Natural killer cell (primary cell): ENCODE measurements around the gene AKR1B15. TPM values are rescaled to one million over a fixed set of nuclear protein-coding genes. Genes with fewer than 3 reads are reported as not detected.
A peak's percentile ranks its signal among the peaks of the same experiment; 100 is the strongest.

Source experiments
- ATAC-seq, 3 donors: fragments of 150-1000 bp in 2 of 3; fragments of 200-7000 bp in 1 of 3; cut with Tn5 transposase; 1 replicate in 1 of 3; 2 replicates in 2 of 3; pipeline ENCODE4 v1.10.0; 2021; ENCODE audit warnings: mild to moderate bottlenecking in 2 of 3, moderate library complexity in 2 of 3
- DNase-seq, 2 donors: peaks; one replicate each; pipeline versions ENCODE4 v3.0.0 to v3.0.0-alpha.2; 2013 to 2021; ENCODE audit warnings: mixed read lengths in 1 of 2
- H3K27ac ChIP-seq: one replicate; pipeline ENCODE4 v1.5.1; 2013; ENCODE audit warnings: mild to moderate bottlenecking, low read length
- H3K27me3 ChIP-seq: one replicate; pipeline ENCODE4 v1.6.1; 2013; ENCODE audit warnings: low read length; ENCODE audit not compliant: control insufficient read depth, insufficient read depth
- H3K36me3 ChIP-seq: one replicate; pipeline ENCODE4 v1.6.1; 2013; ENCODE audit warnings: low read length; ENCODE audit not compliant: control insufficient read depth, insufficient read depth
- H3K4me1 ChIP-seq: one replicate; pipeline ENCODE4 v1.6.1; 2013; ENCODE audit warnings: low read length; ENCODE audit not compliant: control insufficient read depth, insufficient read depth
- H3K4me3 ChIP-seq: one replicate; pipeline ENCODE4 v1.5.1; 2013; ENCODE audit warnings: low read length
- H3K9me3 ChIP-seq: one replicate; pipeline ENCODE4 v1.6.1; 2013; ENCODE audit warnings: low read length; ENCODE audit not compliant: control insufficient read depth, insufficient read depth
- H3K27ac Mint-ChIP-seq, 2 donors: one replicate each; pipeline ENCODE4 v1.8.0; 2022; ENCODE audit warnings: mild to moderate bottlenecking in 2 of 2, mixed read lengths in 2 of 2, moderate library complexity in 1 of 2
- H3K27me3 Mint-ChIP-seq, 2 donors: one replicate each; pipeline ENCODE4 v1.8.0; 2022; ENCODE audit warnings: low read depth in 2 of 2, mixed read lengths in 2 of 2
- H3K36me3 Mint-ChIP-seq: one replicate; pipeline ENCODE4 v1.8.0; 2022; ENCODE audit warnings: mixed read lengths
- H3K4me1 Mint-ChIP-seq, 2 donors: one replicate each; pipeline ENCODE4 v1.8.0; 2022; ENCODE audit warnings: mixed read lengths in 2 of 2
- H3K4me3 Mint-ChIP-seq: one replicate; pipeline ENCODE4 v1.8.0; 2022; ENCODE audit warnings: mild to moderate bottlenecking, moderate library complexity, mixed read lengths
- H3K9me3 Mint-ChIP-seq, 2 donors: one replicate each; pipeline ENCODE4 v1.8.0; 2022; ENCODE audit warnings: mixed read lengths in 2 of 2
- CTCF ChIP-seq: fragments of 200-600 bp; IDR thresholded peaks from one replicate; pipeline ENCODE4 v1.8.0; 2022; ENCODE audit warnings: antibody characterized with exemption
- WGBS: methylation state at CpG from one replicate; pipeline ENCODE4 v1.1.7; 2013; ENCODE audit warnings: missing lambda C conversion rate; ENCODE audit not compliant: insufficient coverage; 5-methylcytosine and 5-hydroxymethylcytosine counted together
- intact Hi-C: fragments of 100-400 bp; cut with micrococcal nuclease; formaldehyde crosslinking; loops from one replicate; pipeline ENCODE4 v1.14.2; 2022
- total RNA-seq, 4 donors: library from RNA; stranded (reverse); fragments of 120-200 nt in 1 of 4; gene quantifications; one replicate each; pipeline versions ENCODE4 v1.2.3 to v1.2.4, GENCODE V29; 2013 to 2022

The AKR1B15 gene
- total RNA-seq, 3 donors from 2014 or later (not counting 1 experiment from before 2014, with no cell fraction given) = not detected

GRCh38 chr7:134601459-134601858 lies 52.5 kb downstream of the AKR1B15 start:
- Mint-ChIP-seq H3K9me3 (no peaks in the 10 kb centered on the region), H3K4me3 (no peak overlapping the region), H3K4me1 (peaks cover 3% of the 10 kb centered on the region in 2 donors), H3K27me3 (peaks cover 16 to 59% of the 10 kb centered on the region in 2 donors), H3K36me3 (no peaks in the 10 kb centered on the region), H3K27ac (no peak overlapping the region)
- Histone ChIP-seq H3K36me3 (no peaks in the 10 kb centered on the region), H3K27me3 (no peaks in the 10 kb centered on the region), H3K4me1 (no peaks in the 10 kb centered on the region), H3K27ac (no peak overlapping the region), H3K9me3 (no peaks in the 10 kb centered on the region), H3K4me3 (no peak overlapping the region)
- TF ChIP-seq CTCF = no peak
- ATAC-seq (no peak), DNase-seq (no peak)
- WGBS = 70% methylated on average over 4 of the region's 4 CpGs
- intact Hi-C loops = no loop called here

GRCh38 chr7:134602881-134603451 lies 54.1 kb downstream of the AKR1B15 start:
- Mint-ChIP-seq H3K4me1 (peaks cover 6% of the 10 kb centered on the region in 2 donors), H3K27me3 (peaks cover 24 to 59% of the 10 kb centered on the region in 2 donors), H3K36me3 (no peaks in the 10 kb centered on the region), H3K9me3 (no peaks in the 10 kb centered on the region), H3K4me3 (no peak overlapping the region), H3K27ac (no peak overlapping the region)
- DNase-seq = no peak
- Histone ChIP-seq H3K27me3 (no peaks in the 10 kb centered on the region), H3K9me3 (no peaks in the 10 kb centered on the region), H3K36me3 (no peaks in the 10 kb centered on the region), H3K4me3 (no peak overlapping the region), H3K4me1 (no peaks in the 10 kb centered on the region), H3K27ac (no peak overlapping the region)
- ATAC-seq = no peak
- 69% methylated on average over 10 of the region's 11 CpGs for WGBS
- intact Hi-C loops = no loop called here
- TF ChIP-seq CTCF = no peak

- Histone ChIP-seq H3K27me3 (no peaks in the 10 kb centered on the region), H3K4me3 (no peak overlapping the region), H3K27ac (no peak overlapping the region), H3K4me1 (no peaks in the 10 kb centered on the region), H3K36me3 (no peaks in the 10 kb centered on the region), H3K9me3 (no peaks in the 10 kb centered on the region)
- ATAC-seq (peak; percentile 92 to 99 (median 98)), DNase-seq (peak; percentile 40 to 83)
- Mint-ChIP-seq H3K9me3 (no peaks in the 10 kb centered on the region), H3K4me3 (peak overlapping the region; percentile 55), H3K4me1 (peaks cover 6% of the 10 kb centered on the region in 2 donors), H3K27ac (peak overlapping the region in 1 of 2 donors; percentile 23), H3K27me3 (peaks cover 26 to 55% of the 10 kb centered on the region in 2 donors), H3K36me3 (no peaks in the 10 kb centered on the region)
- intact Hi-C loops = loop anchor here (1.0 kb wide), 2 partner anchors 92 to 174 kb away; no protein-coding TSS in a partner anchor
- TF ChIP-seq CTCF = peak; percentile 94
- WGBS = 30% methylated on average over 11 of the region's 14 CpGs
Measured at GRCh38 chr7:134605978-134606923, 57.3 kb downstream of the AKR1B15 start.
